Activated CD4-positive, alpha-beta T cell treated with anti-CD3 and anti-CD28 coated beads for 24 hours (primary cell): Measurements from ENCODE around the gene SPTSSA.

Experiments used
- DNase-seq, 2 donors: peaks; one replicate each; pipeline ENCODE4 v3.0.0-alpha.2; 2020; ENCODE audit warnings: low read depth in 2 of 2

SPTSSA gene

GRCh38 chr14:34472706-34473279 is 10.8 kb upstream of the SPTSSA start:
- DNase-seq = no peak

- DNase-seq = no peak
These were observed 8.3 kb upstream of the SPTSSA start for GRCh38 chr14:34470319-34470718.

- no peak for DNase-seq
These were observed 4.7 kb upstream of the SPTSSA start for GRCh38 chr14:34466691-34467090.

GRCh38 chr14:34465069-34465859 is 3.2 kb upstream of the SPTSSA start:
- no peak for DNase-seq

- no peak for DNase-seq
These were observed 1.5 kb upstream of the SPTSSA start for GRCh38 chr14:34463598-34463961.

GRCh38 chr14:34461334-34462131 is 507 bp downstream of the SPTSSA start:
- no peak for DNase-seq

- no peak for DNase-seq
These were observed 1.2 kb downstream of the SPTSSA start for GRCh38 chr14:34460841-34461240.

GRCh38 chr14:34460295-34460694 is 1.7 kb downstream of the SPTSSA start:
- no peak for DNase-seq

- DNase-seq = no peak
These were observed 4.9 kb downstream of the SPTSSA start for GRCh38 chr14:34457186-34457585.

GRCh38 chr14:34453226-34453625 is 8.8 kb downstream of the SPTSSA start:
- DNase-seq = no peak

- DNase-seq = no peak
These were observed 9.7 kb downstream of the SPTSSA start for GRCh38 chr14:34452258-34452822.

GRCh38 chr14:34450958-34451357 is 11.1 kb downstream of the SPTSSA start:
- no peak for DNase-seq

GRCh38 chr14:34450542-34450915 is 11.5 kb downstream of the SPTSSA start:
- no peak for DNase-seq

GRCh38 chr14:34449819-34450541 is 12.1 kb downstream of the SPTSSA start:
- DNase-seq = no peak

- DNase-seq = no peak
These were observed 22.9 kb downstream of the SPTSSA start for GRCh38 chr14:34439090-34439489.

- DNase-seq = no peak
These were observed 23.6 kb downstream of the SPTSSA start for GRCh38 chr14:34438438-34438837.

GRCh38 chr14:34437729-34438080 is 24.3 kb downstream of the SPTSSA start:
- no peak for DNase-seq

GRCh38 chr14:34436960-34437728 is 24.9 kb downstream of the SPTSSA start:
- no peak for DNase-seq

GRCh38 chr14:34436118-34436905 is 25.7 kb downstream of the SPTSSA start:
- no peak for DNase-seq

- DNase-seq = no peak
These were observed 28.1 kb downstream of the SPTSSA start for GRCh38 chr14:34433957-34434356.
